Naive thymus-derived CD4-positive, alpha-beta T cell (primary cell): ENCODE results near the gene TNRC6C. TPM values are rescaled to one million over a fixed set of nuclear protein-coding genes. Genes with fewer than 3 reads are reported as not detected.
A peak's percentile ranks its signal among the peaks of the same experiment; 100 is the strongest.

Source experiments
- ATAC-seq: fragments of 150-1000 bp; cut with Tn5 transposase; 2 replicates; pipeline ENCODE4 v1.10.0; 2021; ENCODE audit warnings: mild to moderate bottlenecking, moderate library complexity
- CTCF ChIA-PET: fragments of 350-600 bp; sonication (Branson Sonifier 250); formaldehyde crosslinking; loops from one replicate; lab custom pipeline; 2021; ENCODE audit warnings: antibody characterized with exemption; lab: Charles Lee
- POLR2A ChIA-PET: fragments of 350-600 bp; sonication (Branson Sonifier 250); formaldehyde crosslinking; loops from one replicate; lab custom pipeline; 2021; ENCODE audit warnings: antibody characterized with exemption, inconsistent platforms; lab: Charles Lee
- DNase-seq, 9 donors: peaks; one replicate each; pipeline versions ENCODE4 v3.0.0 to v3.0.0-alpha.2; 2020 to 2022; ENCODE audit warnings: mixed read lengths in 1 of 9
- H3K27ac ChIP-seq: one replicate; pipeline ENCODE4 v1.7.0; 2013; ENCODE audit warnings: mild to moderate bottlenecking, low read depth, low read length, moderate library complexity
- H3K27me3 ChIP-seq, 2 donors: one replicate each; pipeline ENCODE4 v1.7.0; 2013; ENCODE audit warnings: low read length in 2 of 2, mild to moderate bottlenecking in 2 of 2, moderate library complexity in 2 of 2; ENCODE audit not compliant: control insufficient read depth in 2 of 2, insufficient read depth in 2 of 2
- H3K36me3 ChIP-seq, 3 experiments: 1 replicate in 2 of 3; 2 replicates in 1 of 3; pipeline ENCODE4 v1.7.0; 2013; ENCODE audit warnings: low read length in 3 of 3, mild to moderate bottlenecking in 3 of 3, moderate library complexity in 1 of 3; ENCODE audit not compliant: insufficient read depth in 3 of 3, control insufficient read depth in 2 of 3
- H3K4me1 ChIP-seq, 2 donors: one replicate each; pipeline ENCODE4 v1.7.0; 2013; ENCODE audit warnings: low read length in 2 of 2, mild to moderate bottlenecking in 2 of 2, moderate library complexity in 1 of 2; ENCODE audit not compliant: control insufficient read depth in 2 of 2, insufficient read depth in 2 of 2
- H3K4me3 ChIP-seq: 2 replicates; pipeline ENCODE4 v1.7.0; 2013; ENCODE audit warnings: mild to moderate bottlenecking, low read length
- H3K9me3 ChIP-seq, 3 experiments: 1 replicate in 2 of 3; 2 replicates in 1 of 3; pipeline ENCODE4 v1.7.0; 2013; ENCODE audit warnings: low read length in 3 of 3; ENCODE audit not compliant: control insufficient read depth in 2 of 3
- H3K27ac Mint-ChIP-seq, 9 donors: one replicate each; pipeline ENCODE4 v1.8.0; 2020 to 2022; ENCODE audit warnings: mixed read lengths in 9 of 9, mild to moderate bottlenecking in 8 of 9, moderate library complexity in 5 of 9, inconsistent platforms in 2 of 9
- H3K27me3 Mint-ChIP-seq, 5 donors: one replicate each; pipeline ENCODE4 v1.8.0; 2021 to 2022; ENCODE audit warnings: mixed read lengths in 5 of 5, mild to moderate bottlenecking in 1 of 5
- H3K36me3 Mint-ChIP-seq, 5 donors: one replicate each; pipeline ENCODE4 v1.8.0; 2020 to 2022; ENCODE audit warnings: mixed read lengths in 5 of 5, mild to moderate bottlenecking in 3 of 5, inconsistent platforms in 1 of 5
- H3K4me1 Mint-ChIP-seq, 7 donors: one replicate each; pipeline ENCODE4 v1.8.0; 2020 to 2022; ENCODE audit warnings: mixed read lengths in 7 of 7, mild to moderate bottlenecking in 3 of 7, inconsistent platforms in 1 of 7
- H3K4me3 Mint-ChIP-seq, 10 donors: one replicate each; pipeline ENCODE4 v1.8.0; 2020 to 2022; ENCODE audit warnings: mild to moderate bottlenecking in 10 of 10, mixed read lengths in 10 of 10, moderate library complexity in 6 of 10, inconsistent platforms in 2 of 10
- H3K9me3 Mint-ChIP-seq, 11 donors: one replicate each; pipeline ENCODE4 v1.8.0; 2020 to 2022; ENCODE audit warnings: mixed read lengths in 11 of 11, mild to moderate bottlenecking in 4 of 11, inconsistent platforms in 1 of 11, moderate library complexity in 1 of 11
- intact Hi-C, 2 donors: fragments of 100-400 bp; cut with micrococcal nuclease; formaldehyde crosslinking; loops; one replicate each; pipeline ENCODE4 v1.15.1; 2023
- polyA plus RNA-seq, 2 donors: library from polyadenylated mRNA; unstranded; fragments of 300-500 nt; fragmentation: Illumina TruSeq; gene quantifications; one replicate each; pipeline ENCODE4 v1.2.3, GENCODE V29; 2021
- total RNA-seq, 6 experiments: library from RNA in 5 of 6; stranded (reverse) in 5 of 6; gene quantifications; 1 replicate in 5 of 6; 2 replicates in 1 of 6; pipeline ENCODE4 v1.2.3 and lab custom pipeline; 2021 to 2026

Gene TNRC6C
- total and polyA plus RNA-seq, 7 experiments from 2014 or later, result 7.4 to 133 (median 73.4) TPM

GRCh38 chr17:78127888-78128550, 169.5 kb downstream of the TNRC6C start:
- H3K9me3 ChIP-seq, result no peaks in the 10 kb centered on the region
- Mint-ChIP-seq H3K9me3 (peaks cover 0 to 5% (median 0%) of the 10 kb centered on the region in 11 donors), H3K27me3 (peaks cover 0 to 3% (median 0%) of the 10 kb centered on the region in 5 donors), H3K4me3 (peak overlapping the region; percentile 89 to 99 (median 92)), H3K36me3 (peaks cover 4 to 49% (median 18%) of the 10 kb centered on the region in 5 donors), H3K27ac (peak overlapping the region; percentile 81 to 94 (median 92)), H3K4me1 (peaks cover 22 to 53% (median 39%) of the 10 kb centered on the region in 7 donors)
- ATAC-seq (no peak), DNase-seq (no peak)
- peaks cover 57 to 59% of the 10 kb centered on the region in 2 donors for H3K4me1 ChIP-seq
- ChIA-PET CTCF (interaction anchor here (0.9 to 5.5 kb wide), 3 partner anchors 8 to 48 kb away, joined by 3 to 52 read pairs (median 6); no protein-coding TSS in a partner anchor), POLR2A (interaction anchor here (0.9 to 27.3 kb wide), 15 partner anchors 2 to 1394 kb away, joined by 3 to 898 read pairs (median 7); partner anchors contain the start of genes C17orf99, SYNGR2, TMC6 and TMC8)
- H3K36me3 ChIP-seq, result peaks cover 13 to 61% (median 15%) of the 10 kb centered on the region in 3 experiments
- H3K27ac ChIP-seq, result peak overlapping the region; percentile 77
- peak overlapping the region; percentile 91 for H3K4me3 ChIP-seq
- H3K27me3 ChIP-seq, result no peaks in the 10 kb centered on the region
- intact Hi-C loops, result loop anchor here (5.0 to 10.0 kb wide), 3 partner anchors 124 to 1401 kb away; partner anchors contain the start of genes JMJD6 (in 1 of the 2) and METTL23 (in 1 of the 2)

GRCh38 chr17:78128551-78129350, 170.2 kb downstream of the TNRC6C start, which contains the start of gene TMC6:
Gene TMC6, minus strand, starts transcription at chr17:78128755. Its CDS starts 1,923 bp downstream, at chr17:78126832.
- ChIA-PET POLR2A (interaction anchor here (0.9 to 27.3 kb wide), 17 partner anchors 1 to 1394 kb away, joined by 3 to 898 read pairs (median 8); partner anchors contain the start of genes C17orf99, SYNGR2, TMC6 and TMC8), CTCF (interaction anchor here (1.2 to 5.5 kb wide), 2 partner anchors 7 to 21 kb away, joined by 3 to 52 read pairs; no protein-coding TSS in a partner anchor)
- H3K4me3 Mint-ChIP-seq, result peak within 1 kb of the TSS; percentile 89 to 100 (median 99)
- ATAC-seq, result peak; percentile 45
- H3K4me1 ChIP-seq, result peaks cover 56 to 59% of the 10 kb centered on the region in 2 donors
- no peaks in the 10 kb centered on the region for H3K27me3 ChIP-seq
- DNase-seq, result peak in 8 of 9 donors; percentile 76 to 88 (median 82)
- peak within 1 kb of the TSS; percentile 95 to 99 (median 97) for H3K27ac Mint-ChIP-seq
- peaks cover 0 to 3% (median 0%) of the 10 kb centered on the region in 5 donors for H3K27me3 Mint-ChIP-seq
- H3K9me3 Mint-ChIP-seq, result peaks cover 0 to 6% (median 0%) of the 10 kb centered on the region in 11 donors
- H3K4me1 Mint-ChIP-seq, result peaks cover 19 to 53% (median 39%) of the 10 kb centered on the region in 7 donors
- no peaks in the 10 kb centered on the region for H3K9me3 ChIP-seq
- peak within 1 kb of the TSS; percentile 95 for H3K4me3 ChIP-seq
- peaks cover 4 to 48% (median 14%) of the 10 kb centered on the region in 5 donors for H3K36me3 Mint-ChIP-seq
- intact Hi-C loops, result loop anchor here (5.0 to 10.0 kb wide), 3 partner anchors 124 to 1401 kb away; partner anchors contain the start of genes JMJD6 (in 1 of the 2) and METTL23 (in 1 of the 2)
- H3K36me3 ChIP-seq, result peaks cover 5 to 61% (median 18%) of the 10 kb centered on the region in 3 experiments
- H3K27ac ChIP-seq, result peak within 1 kb of the TSS; percentile 77

GRCh38 chr17:78129351-78130089, 171.0 kb downstream of the TNRC6C start:
- Histone ChIP-seq H3K9me3 (no peaks in the 10 kb centered on the region), H3K27ac (peak overlapping the region; percentile 77), H3K4me3 (peak overlapping the region; percentile 95), H3K27me3 (no peaks in the 10 kb centered on the region), H3K36me3 (peaks cover 2 to 61% (median 21%) of the 10 kb centered on the region in 3 experiments), H3K4me1 (peaks cover 51 to 59% of the 10 kb centered on the region in 2 donors)
- peak overlapping the region; percentile 89 to 100 (median 99) for H3K4me3 Mint-ChIP-seq
- ChIA-PET POLR2A (interaction anchor here (0.5 to 27.3 kb wide), 17 partner anchors 0 to 688 kb away, joined by 3 to 898 read pairs (median 9); partner anchors contain the start of genes C17orf99, TMC6, TMC8 and TNRC6C), CTCF (interaction anchor here (1.0 to 1.5 kb wide), 6 partner anchors 10 to 122 kb away, joined by 3 to 6 read pairs (median 4); no protein-coding TSS in a partner anchor)
- ATAC-seq (peak; percentile 5), DNase-seq (peak in 8 of 9 donors; percentile 50 to 74 (median 62))
- intact Hi-C loops, result loop anchor here (1.0 to 10.0 kb wide), 12 partner anchors 8 to 1402 kb away; partner anchors contain the start of genes MFSD11 (in 2 of the 2), SRSF2 (in 2 of the 2), SYNGR2 (in 2 of the 2) and TNRC6C (in 2 of the 2)
- H3K4me1 Mint-ChIP-seq, result peaks cover 24 to 53% (median 39%) of the 10 kb centered on the region in 7 donors
- H3K27ac Mint-ChIP-seq, result peak overlapping the region; percentile 95 to 99 (median 97)
- peaks cover 0 to 9% (median 0%) of the 10 kb centered on the region in 11 donors for H3K9me3 Mint-ChIP-seq
- H3K36me3 Mint-ChIP-seq, result peaks cover 8 to 48% (median 18%) of the 10 kb centered on the region in 5 donors
- H3K27me3 Mint-ChIP-seq, result peaks cover 0 to 3% (median 0%) of the 10 kb centered on the region in 5 donors

- ATAC-seq (no peak), DNase-seq (peak in 5 of 9 donors; percentile 41 to 58 (median 57))
- peaks cover 0 to 9% (median 0%) of the 10 kb centered on the region in 11 donors for H3K9me3 Mint-ChIP-seq
- no peaks in the 10 kb centered on the region for H3K9me3 ChIP-seq
- intact Hi-C loops, result loop anchor here (1.0 to 5.0 kb wide), 10 partner anchors 9 to 1393 kb away; partner anchors contain the start of genes MFSD11 (in 2 of the 2), SRSF2 (in 2 of the 2), SYNGR2 (in 2 of the 2) and TNRC6C (in 2 of the 2)
- peak overlapping the region; percentile 95 for H3K4me3 ChIP-seq
- peaks cover 7 to 61% (median 26%) of the 10 kb centered on the region in 3 experiments for H3K36me3 ChIP-seq
- H3K27me3 ChIP-seq, result no peaks in the 10 kb centered on the region
- peak overlapping the region; percentile 95 to 99 (median 97) for H3K27ac Mint-ChIP-seq
- POLR2A ChIA-PET, result interaction anchor here (0.5 to 27.3 kb wide), 20 partner anchors 0 to 689 kb away, joined by 3 to 898 read pairs (median 8); partner anchors contain the start of genes C17orf99, TMC6, TMC8 and TNRC6C
- CTCF ChIA-PET, result interaction anchor here (1.0 to 1.5 kb wide), 8 partner anchors 10 to 121 kb away, joined by 3 to 6 read pairs (median 4); no protein-coding TSS in a partner anchor
- H3K27me3 Mint-ChIP-seq, result peaks cover 0 to 3% (median 0%) of the 10 kb centered on the region in 5 donors
- peaks cover 25 to 54% (median 41%) of the 10 kb centered on the region in 7 donors for H3K4me1 Mint-ChIP-seq
- H3K27ac ChIP-seq, result peak overlapping the region; percentile 77
- H3K36me3 Mint-ChIP-seq, result peaks cover 8 to 48% (median 22%) of the 10 kb centered on the region in 5 donors
- peak overlapping the region; percentile 89 to 100 (median 99) for H3K4me3 Mint-ChIP-seq
- peaks cover 51 to 59% of the 10 kb centered on the region in 2 donors for H3K4me1 ChIP-seq
Observed at GRCh38 chr17:78130090-78130436, 171.6 kb downstream of the TNRC6C start.
